ENCODE measurements around the gene NOTUM. TPM values are rescaled to one million over a fixed set of nuclear protein-coding genes. Genes with fewer than 3 reads are reported as not detected.

The NOTUM gene
- polyA plus RNA-seq, 3 donors = not detected

- H3K4me1 Mint-ChIP-seq = peaks cover 19% of the 10 kb centered on the region
- Histone ChIP-seq H3K9ac (ENCODE audit: insufficient read depth, low read length, poor library complexity, severe bottlenecking) (no peak overlapping the region), H3K9me3 (replicated peaks in 1 of 2; ENCODE audit: control insufficient read depth in 1 of 2, insufficient read depth in 1 of 2, low read length in 2 of 2) (peaks cover 0 to 6% of the 10 kb centered on the region in 2 donors), H3K36me3 (replicated peaks in 1 of 2; ENCODE audit: control insufficient read depth in 1 of 2, insufficient read depth in 2 of 2, low read length in 2 of 2) (no peaks in the 10 kb centered on the region), H3K4me1 (ENCODE audit: control insufficient read depth in 1 of 2, insufficient read depth in 2 of 2, low read length in 2 of 2) (peaks cover 27 to 36% of the 10 kb centered on the region in 2 donors), H4K20me1 (ENCODE audit: insufficient read depth, low read length) (no peaks in the 10 kb centered on the region), H3K4me3 (replicated peaks in 1 of 3; ENCODE audit: low read depth in 2 of 3, low read length in 3 of 3) (no peak overlapping the region), H3K79me2 (ENCODE audit: insufficient read depth, low read length) (no peaks in the 10 kb centered on the region), H3K4me2 (replicated peaks; ENCODE audit: extremely low read depth, low read length, poor library complexity, severe bottlenecking) (no peak overlapping the region), H3K27me3 (ENCODE audit: control insufficient read depth in 2 of 2, insufficient read depth in 2 of 2, low read length in 2 of 2) (peaks cover 22 to 54% of the 10 kb centered on the region in 2 donors), H3K27ac (ENCODE audit: low read depth in 1 of 2, low read length in 2 of 2) (no peak overlapping the region), H2AFZ (ENCODE audit: insufficient read depth, low read depth, low read length, poor library complexity, severe bottlenecking) (no peak overlapping the region)
- peaks cover 46 to 78% (median 56%) of the 10 kb centered on the region in 3 donors for H3K27me3 Mint-ChIP-seq (ENCODE audit: low read depth in 3 of 3)
- no peak overlapping the region for H3K27ac Mint-ChIP-seq
- no peak for DNase-seq
- 18% methylated on average over 77 of the region's 82 CpGs for WGBS (ENCODE audit: insufficient coverage)
- TF ChIP-seq CTCF (IDR thresholded peaks at IDR 0.05) = no peak
- intact Hi-C loops (cut with micrococcal nuclease) = loop anchor here in 1 of 2 donors (5.0 kb wide), 1 partner anchor 190 kb away; no protein-coding TSS in a partner anchor
- peaks cover 0 to 6% of the 10 kb centered on the region in 2 donors for H3K36me3 Mint-ChIP-seq
- H3K4me3 Mint-ChIP-seq = peak overlapping the region in 1 of 2 donors; percentile 83
- H3K9me3 Mint-ChIP-seq = peaks cover 0 to 12% (median 4%) of the 10 kb centered on the region in 7 donors
Measured at GRCh38 chr17:81961521-81962498, 823 bp upstream of the NOTUM start.

DNA sequence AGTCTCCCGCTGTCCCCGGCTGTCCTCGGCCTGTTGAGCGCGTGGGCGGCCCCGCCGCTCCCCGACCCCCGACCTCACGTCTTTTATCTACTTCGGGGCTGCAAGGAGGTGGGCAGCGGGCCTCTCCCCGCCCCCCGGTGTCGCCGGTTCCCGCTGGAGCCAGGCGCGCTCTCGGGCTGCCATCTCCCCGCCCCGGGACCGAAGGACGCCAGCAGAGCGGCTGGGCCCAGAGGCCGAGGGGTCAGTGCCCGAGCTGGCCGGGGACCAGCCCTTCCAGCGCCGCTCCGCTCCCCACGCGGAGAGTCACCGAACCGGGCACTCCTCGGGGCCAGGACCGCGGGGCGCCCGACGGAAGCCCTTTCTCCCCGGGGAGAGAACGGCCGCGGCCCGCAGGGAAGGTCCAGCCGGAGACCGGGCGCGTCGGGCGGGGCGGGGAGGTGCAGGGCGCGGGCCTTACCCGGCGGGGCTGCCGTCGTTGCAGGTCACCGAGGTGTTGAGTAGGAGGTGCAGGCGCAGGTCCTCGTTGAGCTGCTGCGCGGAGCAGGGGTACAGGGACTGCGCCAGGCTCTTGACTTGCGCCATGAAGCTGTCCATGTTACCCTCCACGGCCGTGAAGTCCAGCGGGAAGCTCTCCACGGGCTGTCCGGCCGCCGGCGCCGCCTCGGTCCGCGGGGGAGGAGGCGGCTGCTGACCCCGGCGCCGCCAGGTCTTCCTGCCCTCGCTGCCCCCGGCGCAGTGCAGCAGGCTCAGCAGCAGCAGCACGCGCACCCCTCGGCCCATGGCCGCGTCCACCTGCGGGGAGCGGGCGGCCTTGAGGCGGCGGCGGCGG is 643 bp downstream of the NOTUM start:
- peaks cover 0 to 6% of the 10 kb centered on the region in 2 donors for H3K36me3 Mint-ChIP-seq
- Histone ChIP-seq H2AFZ (ENCODE audit: insufficient read depth, low read depth, low read length, poor library complexity, severe bottlenecking) (peak overlapping the region; percentile 85), H3K9me3 (replicated peaks in 1 of 2; ENCODE audit: control insufficient read depth in 1 of 2, insufficient read depth in 1 of 2, low read length in 2 of 2) (peaks cover 0 to 6% of the 10 kb centered on the region in 2 donors), H3K4me3 (replicated peaks in 1 of 3; ENCODE audit: low read depth in 2 of 3, low read length in 3 of 3) (peak overlapping the region in 2 of 3 experiments; percentile 4 to 70), H3K79me2 (ENCODE audit: insufficient read depth, low read length) (no peaks in the 10 kb centered on the region), H3K4me1 (ENCODE audit: control insufficient read depth in 1 of 2, insufficient read depth in 2 of 2, low read length in 2 of 2) (peaks cover 14 to 23% of the 10 kb centered on the region in 2 donors), H3K9ac (ENCODE audit: insufficient read depth, low read length, poor library complexity, severe bottlenecking) (peak overlapping the region; percentile 40), H4K20me1 (ENCODE audit: insufficient read depth, low read length) (no peaks in the 10 kb centered on the region), H3K27ac (ENCODE audit: low read depth in 1 of 2, low read length in 2 of 2) (no peak overlapping the region), H3K4me2 (replicated peaks; ENCODE audit: extremely low read depth, low read length, poor library complexity, severe bottlenecking) (peak overlapping the region; percentile 79), H3K36me3 (replicated peaks in 1 of 2; ENCODE audit: control insufficient read depth in 1 of 2, insufficient read depth in 2 of 2, low read length in 2 of 2) (no peaks in the 10 kb centered on the region), H3K27me3 (ENCODE audit: control insufficient read depth in 2 of 2, insufficient read depth in 2 of 2, low read length in 2 of 2) (peaks cover 22 to 54% of the 10 kb centered on the region in 2 donors)
- peaks cover 0 to 12% (median 4%) of the 10 kb centered on the region in 7 donors for H3K9me3 Mint-ChIP-seq
- intact Hi-C loops (cut with micrococcal nuclease) = loop anchor here in 1 of 2 donors (5.0 kb wide), 1 partner anchor 192 kb away; no protein-coding TSS in a partner anchor
- peak overlapping the region in 1 of 2 donors; percentile 73 for H3K4me3 Mint-ChIP-seq
- peaks cover 44 to 75% (median 49%) of the 10 kb centered on the region in 3 donors for H3K27me3 Mint-ChIP-seq (ENCODE audit: low read depth in 3 of 3)
- no peak overlapping the region for H3K27ac Mint-ChIP-seq
- no peak for TF ChIP-seq CTCF (IDR thresholded peaks at IDR 0.05)
- peaks cover 12% of the 10 kb centered on the region for H3K4me1 Mint-ChIP-seq
- WGBS (ENCODE audit: insufficient coverage) = 4% methylated on average over 90 of the region's 98 CpGs
- DNase-seq = no peak

Measured in CD14-positive monocyte (primary cell).